ENCODE measurements around the gene DCPS.
"Not testable (repeated sequence)": the region's sequence is repeated elsewhere in the genome, so short reads cannot be mapped to it uniquely, and the experiment has no call there.

DCPS gene

DNA sequence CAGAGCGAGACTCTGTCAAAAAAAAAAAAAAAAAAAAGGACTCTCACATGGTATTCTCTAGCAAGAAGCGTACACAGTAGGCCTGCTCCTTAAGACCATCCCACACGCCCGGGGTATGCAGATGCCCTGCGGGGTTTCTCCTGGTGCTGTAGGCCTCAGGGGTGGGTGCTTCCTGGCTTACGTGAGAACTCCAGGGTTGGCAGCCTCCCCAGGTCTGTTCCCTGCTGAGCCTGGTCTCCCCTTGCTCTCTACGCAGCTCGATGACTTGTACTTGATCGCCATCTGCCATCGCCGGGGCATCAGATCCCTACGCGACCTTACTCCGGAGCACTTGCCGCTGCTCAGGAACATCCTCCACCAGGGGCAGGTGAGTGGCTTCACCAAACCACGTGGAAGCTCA is 39.2 kb downstream of the DCPS start:
- H3K36me3 ChIP-seq (ENCODE audit: control insufficient read depth, insufficient read depth, low read length) = peaks cover 3% of the 10 kb centered on the region

GRCh38 chr11:126344141-126345080 is 40.6 kb downstream of the DCPS start:
- H3K27me3 ChIP-seq (ENCODE audit: control insufficient read depth, insufficient read depth, low read length) = no peaks in the 10 kb centered on the region
- H3K4me3 ChIP-seq (ENCODE audit: low read length) = no peak overlapping the region
- H3K36me3 ChIP-seq (ENCODE audit: control insufficient read depth, insufficient read depth, low read length) = peaks cover 3% of the 10 kb centered on the region
- peaks cover 15% of the 10 kb centered on the region for H3K4me1 ChIP-seq (ENCODE audit: control insufficient read depth, insufficient read depth, low read length)
- H3K9ac ChIP-seq (ENCODE audit: low read length) = no peak overlapping the region
- H3K27ac ChIP-seq (ENCODE audit: low read depth, low read length) = no peak overlapping the region

More for the DNA sequence above, 39.2 kb downstream of the DCPS start:
- Histone ChIP-seq H3K4me3 (ENCODE audit: low read length) (no peak overlapping the region), H3K27me3 (ENCODE audit: control insufficient read depth, insufficient read depth, low read length) (no peaks in the 10 kb centered on the region), H3K27ac (ENCODE audit: low read depth, low read length) (no peak overlapping the region), H3K4me1 (ENCODE audit: control insufficient read depth, insufficient read depth, low read length) (peaks cover 3% of the 10 kb centered on the region), H3K9ac (ENCODE audit: low read length) (no peak overlapping the region)

GRCh38 chr11:126345283-126345682 is 41.4 kb downstream of the DCPS start:
- Histone ChIP-seq H3K36me3 (ENCODE audit: control insufficient read depth, insufficient read depth, low read length) (peaks cover 3% of the 10 kb centered on the region), H3K4me1 (ENCODE audit: control insufficient read depth, insufficient read depth, low read length) (peaks cover 16% of the 10 kb centered on the region), H3K27me3 (ENCODE audit: control insufficient read depth, insufficient read depth, low read length) (no peaks in the 10 kb centered on the region), H3K4me3 (ENCODE audit: low read length) (no peak overlapping the region), H3K27ac (ENCODE audit: low read depth, low read length) (no peak overlapping the region), H3K9ac (ENCODE audit: low read length) (no peak overlapping the region)

GRCh38 chr11:126345759-126346585 is 42.1 kb downstream of the DCPS start:
- Histone ChIP-seq H3K4me1 (ENCODE audit: control insufficient read depth, insufficient read depth, low read length) (peaks cover 16% of the 10 kb centered on the region), H3K36me3 (ENCODE audit: control insufficient read depth, insufficient read depth, low read length) (peaks cover 3% of the 10 kb centered on the region), H3K9ac (ENCODE audit: low read length) (no peak overlapping the region), H3K4me3 (ENCODE audit: low read length) (no peak overlapping the region), H3K27ac (ENCODE audit: low read depth, low read length) (no peak overlapping the region), H3K27me3 (ENCODE audit: control insufficient read depth, insufficient read depth, low read length) (no peaks in the 10 kb centered on the region)

DNA sequence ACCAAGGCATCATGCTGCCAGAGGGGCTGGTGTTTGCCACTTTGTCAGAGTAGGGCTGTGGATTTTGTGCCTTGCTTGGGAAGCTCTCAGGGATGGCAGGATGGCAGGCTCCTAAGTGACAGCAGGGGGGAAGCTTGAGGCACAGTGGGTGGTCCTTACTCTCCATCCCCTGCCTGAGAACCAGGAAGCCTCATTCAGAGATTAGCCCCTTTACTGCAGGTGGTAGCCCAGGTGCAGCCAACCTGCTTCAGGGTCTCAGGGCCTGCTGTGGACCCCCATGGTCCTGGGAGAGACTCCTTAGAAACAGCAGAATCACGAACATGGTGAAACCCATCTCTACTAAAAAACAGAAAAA is 42.7 kb downstream of the DCPS start:
- peaks cover 16% of the 10 kb centered on the region for H3K4me1 ChIP-seq (ENCODE audit: control insufficient read depth, insufficient read depth, low read length)
- H3K36me3 ChIP-seq (ENCODE audit: control insufficient read depth, insufficient read depth, low read length) = no peaks in the 10 kb centered on the region
- no peaks in the 10 kb centered on the region for H3K27me3 ChIP-seq (ENCODE audit: control insufficient read depth, insufficient read depth, low read length)
- no peak overlapping the region for H3K9ac ChIP-seq (ENCODE audit: low read length)
- H3K27ac ChIP-seq (ENCODE audit: low read depth, low read length) = no peak overlapping the region
- H3K4me3 ChIP-seq (ENCODE audit: low read length) = no peak overlapping the region

DNA sequence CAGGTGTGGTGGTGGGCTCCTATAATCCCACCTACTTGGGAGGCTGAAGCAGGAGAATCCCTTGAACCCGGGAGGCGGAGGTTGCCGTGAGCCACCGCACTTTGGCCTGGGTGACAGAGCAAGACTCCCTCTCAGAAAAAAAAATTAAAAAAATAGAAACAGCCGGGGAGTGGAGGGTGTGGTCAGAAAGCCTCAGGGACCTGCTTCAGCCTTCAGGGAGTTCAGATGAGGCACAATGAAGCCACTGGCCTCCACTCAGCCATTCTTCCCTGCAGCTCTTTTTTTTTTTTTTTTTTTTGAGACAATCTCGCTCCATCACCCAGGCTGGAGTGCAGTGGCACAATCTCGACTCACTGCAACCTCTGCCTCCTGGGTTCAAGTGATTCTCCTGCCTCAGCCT is 43.1 kb downstream of the DCPS start:
- peaks cover 16% of the 10 kb centered on the region for H3K4me1 ChIP-seq (ENCODE audit: control insufficient read depth, insufficient read depth, low read length)
- not testable (repeated sequence) for H3K36me3 ChIP-seq (ENCODE audit: control insufficient read depth, insufficient read depth, low read length); H3K4me3 ChIP-seq (ENCODE audit: low read length); H3K27ac ChIP-seq (ENCODE audit: low read depth, low read length); H3K27me3 ChIP-seq (ENCODE audit: control insufficient read depth, insufficient read depth, low read length); H3K9ac ChIP-seq (ENCODE audit: low read length)

DNA sequence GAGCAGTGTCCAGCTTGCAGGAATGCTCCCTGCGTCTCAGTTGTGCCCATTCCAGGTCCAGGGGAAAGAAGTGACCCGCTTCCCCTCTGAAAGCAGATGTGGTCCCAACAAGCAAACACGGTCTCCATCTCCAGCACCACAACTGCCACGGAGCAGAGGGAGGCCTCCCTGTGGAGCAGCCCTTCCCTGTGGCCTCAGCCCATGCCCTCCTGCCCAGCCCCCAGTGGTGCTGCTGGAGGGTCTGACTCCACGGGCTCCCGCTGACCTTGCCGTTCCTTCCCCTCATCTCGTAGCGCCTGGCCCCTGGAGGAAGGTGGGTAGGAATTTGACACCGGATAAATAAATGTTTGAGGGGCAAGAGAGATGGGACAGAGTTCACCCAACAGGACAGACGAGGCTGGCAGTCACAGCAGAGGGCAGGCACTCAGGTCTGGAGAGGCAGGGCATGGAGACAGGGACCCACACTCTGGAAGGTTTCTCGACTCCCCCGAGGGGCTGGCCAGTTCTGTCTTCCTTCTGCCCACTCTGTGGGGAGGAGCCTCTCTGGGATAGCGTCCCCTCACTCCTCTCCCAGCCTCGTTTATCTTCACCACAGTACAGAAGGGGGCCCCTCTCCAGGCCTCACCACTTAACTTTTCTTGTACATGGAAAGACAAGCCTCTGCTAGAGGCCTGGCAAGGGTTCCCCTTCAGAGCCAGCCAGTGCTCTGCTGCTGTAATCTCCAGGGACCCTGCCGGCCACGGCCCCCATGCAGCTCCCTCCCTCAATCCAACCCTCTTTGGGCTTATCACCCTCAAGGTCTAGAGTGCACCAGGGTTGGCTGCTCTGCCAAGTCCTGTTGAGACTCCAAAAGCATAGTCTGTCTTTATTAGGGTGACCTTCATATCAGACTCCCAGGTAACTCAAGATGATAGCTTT is 44.1 kb downstream of the DCPS start:
- no peak overlapping the region for H3K9ac ChIP-seq (ENCODE audit: low read length)
- H3K27me3 ChIP-seq (ENCODE audit: control insufficient read depth, insufficient read depth, low read length) = no peaks in the 10 kb centered on the region
- H3K36me3 ChIP-seq (ENCODE audit: control insufficient read depth, insufficient read depth, low read length) = no peaks in the 10 kb centered on the region
- H3K4me1 ChIP-seq (ENCODE audit: control insufficient read depth, insufficient read depth, low read length) = peaks cover 16% of the 10 kb centered on the region
- peak overlapping the region; percentile 8 for H3K27ac ChIP-seq (ENCODE audit: low read depth, low read length)
- no peak overlapping the region for H3K4me3 ChIP-seq (ENCODE audit: low read length)

GRCh38 chr11:126348806-126349582 is 45.1 kb downstream of the DCPS start:
- H3K9ac ChIP-seq (ENCODE audit: low read length) = no peak overlapping the region
- H3K4me3 ChIP-seq (ENCODE audit: low read length) = no peak overlapping the region
- no peaks in the 10 kb centered on the region for H3K27me3 ChIP-seq (ENCODE audit: control insufficient read depth, insufficient read depth, low read length)
- peak overlapping the region; percentile 62 for H3K27ac ChIP-seq (ENCODE audit: low read depth, low read length)
- no peaks in the 10 kb centered on the region for H3K36me3 ChIP-seq (ENCODE audit: control insufficient read depth, insufficient read depth, low read length)
- H3K4me1 ChIP-seq (ENCODE audit: control insufficient read depth, insufficient read depth, low read length) = peaks cover 21% of the 10 kb centered on the region

- H3K27ac ChIP-seq (ENCODE audit: low read depth, low read length) = no peak overlapping the region
Observed at GRCh38 chr11:126350836-126351235, 47.0 kb downstream of the DCPS start.

DNA sequence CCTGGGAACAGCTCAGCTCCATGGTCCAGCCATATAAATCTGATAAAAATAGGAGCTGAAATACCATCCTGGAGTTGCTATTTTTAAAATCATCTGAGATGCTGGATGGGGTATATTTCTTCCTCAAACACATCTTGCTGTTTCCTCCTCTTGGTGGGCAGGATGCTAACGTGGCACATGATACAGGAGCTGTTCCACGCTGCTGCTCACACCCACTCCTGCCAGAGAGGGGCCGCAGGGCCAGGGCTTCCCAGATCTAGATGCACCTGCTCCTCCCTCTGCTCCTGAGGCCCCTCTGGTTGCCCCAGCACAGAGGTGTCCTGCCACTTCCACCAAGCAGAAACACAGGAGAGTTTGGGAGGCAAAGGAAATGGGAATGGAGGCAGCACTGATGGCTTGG is 48.3 kb downstream of the DCPS start:
- Histone ChIP-seq H3K4me1 (ENCODE audit: control insufficient read depth, insufficient read depth, low read length) (peaks cover 24% of the 10 kb centered on the region), H3K27ac (ENCODE audit: low read depth, low read length) (no peak overlapping the region), H3K9ac (ENCODE audit: low read length) (no peak overlapping the region), H3K27me3 (ENCODE audit: control insufficient read depth, insufficient read depth, low read length) (no peaks in the 10 kb centered on the region), H3K4me3 (ENCODE audit: low read length) (no peak overlapping the region), H3K36me3 (ENCODE audit: control insufficient read depth, insufficient read depth, low read length) (no peaks in the 10 kb centered on the region)

More at GRCh38 chr11:126350836-126351235, 47.0 kb downstream of the DCPS start:
- H3K4me3 ChIP-seq (ENCODE audit: low read length) = no peak overlapping the region
- H3K27me3 ChIP-seq (ENCODE audit: control insufficient read depth, insufficient read depth, low read length) = no peaks in the 10 kb centered on the region
- no peaks in the 10 kb centered on the region for H3K36me3 ChIP-seq (ENCODE audit: control insufficient read depth, insufficient read depth, low read length)
- no peak overlapping the region for H3K9ac ChIP-seq (ENCODE audit: low read length)
- peaks cover 21% of the 10 kb centered on the region for H3K4me1 ChIP-seq (ENCODE audit: control insufficient read depth, insufficient read depth, low read length)

- no peaks in the 10 kb centered on the region for H3K36me3 ChIP-seq (ENCODE audit: control insufficient read depth, insufficient read depth, low read length)
- peaks cover 30% of the 10 kb centered on the region for H3K4me1 ChIP-seq (ENCODE audit: control insufficient read depth, insufficient read depth, low read length)
- H3K27ac ChIP-seq (ENCODE audit: low read depth, low read length) = no peak overlapping the region
- H3K27me3 ChIP-seq (ENCODE audit: control insufficient read depth, insufficient read depth, low read length) = no peaks in the 10 kb centered on the region
- H3K4me3 ChIP-seq (ENCODE audit: low read length) = no peak overlapping the region
- no peak overlapping the region for H3K9ac ChIP-seq (ENCODE audit: low read length)
Observed at GRCh38 chr11:126352934-126353801, 49.3 kb downstream of the DCPS start.
